ENCODE data around the gene CALML3.

The CALML3 gene

DNA sequence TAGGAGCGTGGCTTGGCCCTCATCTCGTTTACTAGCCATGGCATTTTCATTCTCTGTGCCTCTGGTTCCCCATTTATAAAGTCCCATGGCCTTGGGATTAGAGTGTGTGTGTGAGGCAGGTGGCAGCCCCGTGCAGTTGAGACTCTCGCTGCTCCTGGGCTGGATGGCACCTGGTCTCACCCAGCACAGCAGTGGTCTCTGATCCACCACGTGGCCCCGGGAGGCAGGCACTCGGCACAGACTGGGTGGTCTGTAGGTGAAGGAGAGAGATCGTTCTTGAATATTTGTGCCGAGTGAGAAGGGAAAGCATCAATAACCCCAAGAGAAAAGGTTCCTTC is 50.4 kb downstream of the CALML3 start:
- H3K27ac ChIP-seq = peak overlapping the region in 3 of 21 experiments; percentile 31 to 53 (median 35)
- H3K4me3 ChIP-seq = no peak overlapping the region

DNA sequence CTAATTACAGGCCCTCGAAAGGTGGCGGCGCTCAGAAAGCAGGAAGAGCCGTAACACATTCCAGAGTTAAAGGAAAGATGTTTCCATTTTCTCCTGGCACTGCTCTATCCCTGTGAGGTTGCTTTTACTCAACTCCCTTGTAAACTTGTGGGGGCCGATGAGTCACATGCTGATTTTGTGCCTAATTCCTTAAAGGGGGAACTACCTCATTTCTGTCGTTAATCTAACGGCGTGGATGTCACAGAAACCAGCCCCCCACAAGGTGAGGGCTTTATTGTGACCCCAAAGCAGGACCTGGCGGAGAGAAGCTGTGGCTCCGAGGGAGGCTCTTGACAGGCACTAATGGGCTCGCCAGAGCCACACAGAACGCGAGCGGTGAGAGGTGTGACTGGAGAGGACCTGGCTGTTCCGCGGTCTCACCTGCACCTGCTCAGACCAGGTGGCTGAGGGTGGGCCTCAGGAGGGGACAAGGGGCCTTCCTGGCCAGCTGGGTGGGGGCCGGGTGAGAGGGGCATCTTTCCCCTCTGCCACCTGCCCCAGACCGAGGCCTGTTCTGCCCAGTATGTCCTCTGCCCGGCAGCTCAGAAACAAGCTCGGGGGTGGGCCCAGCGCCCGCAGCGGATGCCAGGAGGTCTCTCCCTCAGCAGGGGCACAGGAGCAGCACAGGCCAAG is 50.9 kb downstream of the CALML3 start:
- Histone ChIP-seq H3K4me3 (no peak overlapping the region), H3K27ac (peak overlapping the region in 5 of 21 experiments; percentile 3 to 53 (median 35))

DNA sequence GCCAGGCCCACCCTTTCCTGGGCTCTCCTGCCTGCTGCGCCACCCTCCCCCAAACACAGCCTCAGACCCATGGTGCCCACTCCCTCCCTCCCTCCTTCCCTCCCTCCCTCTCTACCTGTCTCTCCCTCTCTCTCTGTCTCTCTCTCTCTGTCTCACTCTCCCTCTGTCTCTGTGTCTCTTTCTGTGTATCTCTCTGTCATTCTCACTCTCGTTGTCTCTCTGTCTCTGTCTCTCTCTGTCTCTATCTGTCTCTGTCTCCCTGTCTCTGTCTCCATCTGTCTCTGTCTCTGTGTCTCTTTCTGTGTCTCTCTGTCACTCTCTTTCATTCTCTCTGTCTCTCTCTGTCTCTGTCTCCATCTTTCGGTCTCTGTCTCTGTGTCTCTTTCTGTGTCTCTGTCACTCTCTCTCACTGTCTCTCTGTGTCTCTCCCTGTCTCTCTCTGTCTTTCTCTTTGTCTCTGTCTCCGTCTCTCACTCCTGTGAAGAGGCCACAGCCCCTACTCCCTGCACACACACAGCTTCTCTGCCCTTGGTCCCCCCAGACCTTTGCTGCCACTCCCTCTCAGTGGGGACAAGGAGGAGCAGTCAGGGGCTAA is 51.5 kb downstream of the CALML3 start:
- Histone ChIP-seq H3K27ac (peak overlapping the region in 3 of 21 experiments; percentile 3 to 59 (median 38)), H3K4me3 (no peak overlapping the region)

Measured in skin epidermis (tissue), 12 donors.